LoVo (cell line): ENCODE results near the gene FGF2.
"Not testable (repeated sequence)": the region's sequence is repeated elsewhere in the genome, so short reads cannot be mapped to it uniquely, and the experiment has no call there.

Experiments
- DNase-seq: peaks from one replicate; pipeline ENCODE4 v3.0.0-alpha.2; 2016; ENCODE audit warnings: low spot score

The FGF2 gene

GRCh38 chr4:122814426-122814825 lies 12.2 kb upstream of the FGF2 start:
- no peak for DNase-seq

GRCh38 chr4:122815248-122815647 lies 11.4 kb upstream of the FGF2 start:
- no peak for DNase-seq

GRCh38 chr4:122816476-122816875 lies 10.2 kb upstream of the FGF2 start:
- DNase-seq: no peak

- peak; percentile 39 for DNase-seq
Observed at GRCh38 chr4:122819708-122820449, 6.8 kb upstream of the FGF2 start.

GRCh38 chr4:122821092-122821491 lies 5.5 kb upstream of the FGF2 start:
- no peak for DNase-seq

GRCh38 chr4:122822466-122822865 lies 4.2 kb upstream of the FGF2 start:
- no peak for DNase-seq

GRCh38 chr4:122823476-122823875 lies 3.2 kb upstream of the FGF2 start:
- no peak for DNase-seq

- DNase-seq: no peak
Observed at GRCh38 chr4:122824616-122825015, 2.0 kb upstream of the FGF2 start.

GRCh38 chr4:122826079-122826527 lies 528 bp upstream of the FGF2 start:
- DNase-seq: no peak

GRCh38 chr4:122827258-122827878 lies 737 bp downstream of the FGF2 start:
- peak; percentile 30 for DNase-seq

GRCh38 chr4:122827879-122828601 lies 1.4 kb downstream of the FGF2 start:
- peak; percentile 63 for DNase-seq

- no peak for DNase-seq
Observed at GRCh38 chr4:122830426-122831095, 3.9 kb downstream of the FGF2 start.

GRCh38 chr4:122831515-122832196 lies 5.0 kb downstream of the FGF2 start:
- peak; percentile 58 for DNase-seq

GRCh38 chr4:122832732-122833131 lies 6.1 kb downstream of the FGF2 start:
- DNase-seq: no peak

GRCh38 chr4:122833999-122834398 lies 7.4 kb downstream of the FGF2 start:
- DNase-seq: no peak

- DNase-seq: no peak
Observed at GRCh38 chr4:122836941-122837340, 10.3 kb downstream of the FGF2 start.

- DNase-seq: no peak
Observed at GRCh38 chr4:122838034-122838433, 11.4 kb downstream of the FGF2 start.

GRCh38 chr4:122842392-122842791 lies 15.8 kb downstream of the FGF2 start:
- DNase-seq: no peak

- peak; percentile 86 for DNase-seq
Observed at GRCh38 chr4:122842984-122843531, 16.4 kb downstream of the FGF2 start.

- not testable (repeated sequence) for DNase-seq
Observed at GRCh38 chr4:122844391-122844790, 17.8 kb downstream of the FGF2 start.

- no peak for DNase-seq
Observed at GRCh38 chr4:122845066-122845465, 18.4 kb downstream of the FGF2 start.

GRCh38 chr4:122845760-122846159 lies 19.1 kb downstream of the FGF2 start:
- no peak for DNase-seq
